Spleen (tissue), 11 donors: ENCODE data around the gene HCFC1. TPM values are rescaled to one million over a fixed set of nuclear protein-coding genes. Genes with fewer than 3 reads are reported as not detected.

Experiments
- DNase-seq: peaks from one replicate; pipeline ENCODE4 v3.0.0-alpha.2; 2020
- H3K27ac ChIP-seq, 8 donors: fragments of 200-600 bp; sonication (generic) in 7 of 8; 1 replicate in 4 of 8; 2 replicates in 4 of 8; pipeline versions ENCODE4 v1.5.0 to v1.8.0; 2016 to 2021; ENCODE audit warnings: inconsistent platforms in 4 of 8, mild to moderate bottlenecking in 4 of 8, moderate library complexity in 1 of 8
- H3K27me3 ChIP-seq, 7 donors: fragments of 200-600 bp; sonication (generic) in 6 of 7; replicated peaks in 1 of 7; 1 replicate in 4 of 7; 2 replicates in 3 of 7; pipeline versions ENCODE4 v1.5.0 to v1.8.0; 2016 to 2021; ENCODE audit warnings: inconsistent platforms in 3 of 7, mild to moderate bottlenecking in 1 of 7
- H3K36me3 ChIP-seq, 6 donors: fragments of 200-600 bp; sonication (generic) in 5 of 6; 1 replicate in 4 of 6; 2 replicates in 2 of 6; pipeline versions ENCODE4 v1.5.0 to v1.8.0; 2016 to 2021; ENCODE audit warnings: inconsistent platforms in 2 of 6
- H3K4me1 ChIP-seq, 6 donors: fragments of 200-600 bp; sonication (generic) in 5 of 6; 1 replicate in 3 of 6; 2 replicates in 3 of 6; pipeline versions ENCODE4 v1.5.0 to v1.8.0; 2016 to 2021; ENCODE audit warnings: inconsistent platforms in 3 of 6
- H3K4me3 ChIP-seq, 8 donors: fragments of 200-600 bp; sonication (generic) in 7 of 8; 1 replicate in 4 of 8; 2 replicates in 4 of 8; pipeline versions ENCODE4 v1.5.0 to v1.8.0; 2016 to 2021; ENCODE audit warnings: inconsistent platforms in 4 of 8, mild to moderate bottlenecking in 4 of 8, moderate library complexity in 2 of 8
- H3K9me3 ChIP-seq, 8 donors: fragments of 200-600 bp; sonication (generic) in 7 of 8; 1 replicate in 4 of 8; 2 replicates in 4 of 8; pipeline versions ENCODE4 v1.5.0 to v1.8.0; 2016 to 2021; ENCODE audit warnings: inconsistent platforms in 4 of 8
- CTCF ChIP-seq, 11 experiments: fragments of 200-600 bp in 7 of 11; fragments of 450-650 bp in 4 of 11; sonication (generic) in 4 of 11; IDR thresholded peaks in 8 of 11; conservative IDR thresholded peaks in 3 of 11; 1 replicate in 7 of 11; 2 replicates in 4 of 11; pipeline versions ENCODE4 v1.4.0 to v1.8.0; 2016 to 2021; ENCODE audit warnings: antibody characterized with exemption in 11 of 11, inconsistent platforms in 4 of 11, mild to moderate bottlenecking in 1 of 11
- POLR2A ChIP-seq, 3 donors: fragments of 450-650 bp; IDR thresholded peaks; one replicate each; pipeline ENCODE4 v1.5.1; 2017; ENCODE audit warnings: antibody characterized with exemption in 3 of 3, mild to moderate bottlenecking in 1 of 3
- POLR2AphosphoS5 ChIP-seq, 3 donors: sonication (generic); formaldehyde crosslinking; IDR thresholded peaks; one replicate each; pipeline ENCODE4 v1.5.1; 2017; ENCODE audit warnings: antibody characterized with exemption in 3 of 3
- WGBS, 5 donors: extraction: QIAGEN DNeasy Blood & Tissue Kit in 3 of 5; methylation state at CpG; one replicate each; pipeline versions ENCODE4 v1.1.5 to v1.1.7; 2013 to 2018; 5-methylcytosine and 5-hydroxymethylcytosine counted together
- intact Hi-C: fragments of 100-400 bp; cut with DNase I; formaldehyde crosslinking; loops from one replicate; pipeline ENCODE4 v1.15.0; 2023; ENCODE audit warnings: low total_unique reads
- polyA plus RNA-seq, 3 donors: library from polyadenylated mRNA; stranded (reverse); fragments of 200-250 nt; gene quantifications; one replicate each; pipeline ENCODE4 v1.2.1, GENCODE V29; 2013
- total RNA-seq, 7 donors: library from RNA; depleted of rRNA in 3 of 7; stranded (reverse); fragments of >200 nt in 3 of 7; fragmentation: NEBNext Ultra II Directional in 4 of 7; extraction: Animal tissue kit (Norgen Biotek cat#: 25700) in 4 of 7; gene quantifications; one replicate each; pipeline versions ENCODE4 v1.1.0 to v1.2.1, GENCODE V29; 2016 to 2021
- donor health status: healthy with polysubstance abuse.
- donor health status: DM: no; HTN: no; CAD: no; lungs with moderate emphysema.
- donor health status: DM: no; HTN: no; CAD: no.
- donor health status: Bipolar disorder and iron deficiency.
- donor health status: healthy.
- donor health status: DM: no; HTN: no; CAD: no.
- donor health status: DM: yes; HTN: yes; CAD: no.

HCFC1 gene
- total and polyA plus RNA-seq, 10 donors, result 9.5 to 86.5 (median 60.8) TPM

- H3K4me3 ChIP-seq, result no peak overlapping the region
- no peak overlapping the region for H3K27ac ChIP-seq
- peaks cover 0 to 14% (median 0%) of the 10 kb centered on the region in 6 donors for H3K4me1 ChIP-seq
- TF ChIP-seq POLR2AphosphoS5 (IDR thresholded peaks at IDR 0.05) (peak in 1 of 3 donors; percentile 32), CTCF (IDR thresholded peaks at IDR 0.05 in 8 of 11, conservative IDR thresholded peaks at IDR 0.05 in 3 of 11) (no peak)
- H3K36me3 ChIP-seq, result peaks cover 8 to 100% (median 93%) of the 10 kb centered on the region in 6 donors
- no peak for DNase-seq
- no peaks in the 10 kb centered on the region for H3K27me3 ChIP-seq
- no peaks in the 10 kb centered on the region for H3K9me3 ChIP-seq
- intact Hi-C loops, result no loop called here
- 88 to 100% (median 95%) methylated on average over 8 to 15 of the region's 15 CpGs for WGBS, 5 donors
Observed at GRCh38 chrX:153959649-153960048, 12.0 kb downstream of the HCFC1 start.

GRCh38 chrX:153958605-153959004 is 13.0 kb downstream of the HCFC1 start:
- Histone ChIP-seq H3K27ac (no peak overlapping the region), H3K36me3 (peaks cover 8 to 100% (median 96%) of the 10 kb centered on the region in 6 donors), H3K4me1 (peaks cover 0 to 5% (median under 1%) of the 10 kb centered on the region in 6 donors), H3K9me3 (no peaks in the 10 kb centered on the region), H3K27me3 (peaks cover 0 to 1% (median 0%) of the 10 kb centered on the region in 7 donors), H3K4me3 (no peak overlapping the region)
- DNase-seq, result peak; percentile 66
- TF ChIP-seq CTCF (IDR thresholded peaks at IDR 0.05 in 8 of 11, conservative IDR thresholded peaks at IDR 0.05 in 3 of 11) (no peak), POLR2A (IDR thresholded peaks at IDR 0.05) (no peak), POLR2AphosphoS5 (IDR thresholded peaks at IDR 0.05) (no peak)
- intact Hi-C loops, result no loop called here
- WGBS, 5 donors, result 87 to 98% (median 93%) methylated on average over 3 to 14 of the region's 14 CpGs

GRCh38 chrX:153957224-153957623 is 14.4 kb downstream of the HCFC1 start:
- no peak overlapping the region for H3K4me3 ChIP-seq
- H3K36me3 ChIP-seq, result peaks cover 8 to 100% (median 96%) of the 10 kb centered on the region in 6 donors
- H3K4me1 ChIP-seq, result peaks cover 0 to 10% (median 7%) of the 10 kb centered on the region in 6 donors
- no peak overlapping the region for H3K27ac ChIP-seq
- no peaks in the 10 kb centered on the region for H3K9me3 ChIP-seq
- intact Hi-C loops, result no loop called here
- peak; percentile 65 for DNase-seq
- H3K27me3 ChIP-seq, result peaks cover 0 to 3% (median 0%) of the 10 kb centered on the region in 7 donors
- 78 to 94% (median 89%) methylated on average over 6 to 17 of the region's 17 CpGs for WGBS, 5 donors
- TF ChIP-seq POLR2AphosphoS5 (IDR thresholded peaks at IDR 0.05) (no peak), CTCF (IDR thresholded peaks at IDR 0.05 in 8 of 11, conservative IDR thresholded peaks at IDR 0.05 in 3 of 11) (no peak), POLR2A (IDR thresholded peaks at IDR 0.05) (no peak)

GRCh38 chrX:153956044-153956907 is 15.3 kb downstream of the HCFC1 start:
- Histone ChIP-seq H3K36me3 (peaks cover 8 to 100% (median 96%) of the 10 kb centered on the region in 6 donors), H3K27ac (no peak overlapping the region), H3K9me3 (no peaks in the 10 kb centered on the region), H3K4me3 (no peak overlapping the region), H3K27me3 (peaks cover 0 to 3% (median 0%) of the 10 kb centered on the region in 7 donors), H3K4me1 (peaks cover 0 to 10% (median 7%) of the 10 kb centered on the region in 6 donors)
- 84 to 96% (median 89%) methylated on average over 4 to 35 of the region's 35 CpGs for WGBS, 5 donors
- intact Hi-C loops, result no loop called here
- TF ChIP-seq POLR2A (IDR thresholded peaks at IDR 0.05) (no peak), POLR2AphosphoS5 (IDR thresholded peaks at IDR 0.05) (peak in 2 of 3 donors; percentile 31 to 55)
- DNase-seq, result peak; percentile 73
